ENCODE measurements around the gene PLCB1.

GRCh38 chr20:8578161-8578865 lies 446.2 kb downstream of the PLCB1 start:
- TF ChIP-seq, protein P1, sequence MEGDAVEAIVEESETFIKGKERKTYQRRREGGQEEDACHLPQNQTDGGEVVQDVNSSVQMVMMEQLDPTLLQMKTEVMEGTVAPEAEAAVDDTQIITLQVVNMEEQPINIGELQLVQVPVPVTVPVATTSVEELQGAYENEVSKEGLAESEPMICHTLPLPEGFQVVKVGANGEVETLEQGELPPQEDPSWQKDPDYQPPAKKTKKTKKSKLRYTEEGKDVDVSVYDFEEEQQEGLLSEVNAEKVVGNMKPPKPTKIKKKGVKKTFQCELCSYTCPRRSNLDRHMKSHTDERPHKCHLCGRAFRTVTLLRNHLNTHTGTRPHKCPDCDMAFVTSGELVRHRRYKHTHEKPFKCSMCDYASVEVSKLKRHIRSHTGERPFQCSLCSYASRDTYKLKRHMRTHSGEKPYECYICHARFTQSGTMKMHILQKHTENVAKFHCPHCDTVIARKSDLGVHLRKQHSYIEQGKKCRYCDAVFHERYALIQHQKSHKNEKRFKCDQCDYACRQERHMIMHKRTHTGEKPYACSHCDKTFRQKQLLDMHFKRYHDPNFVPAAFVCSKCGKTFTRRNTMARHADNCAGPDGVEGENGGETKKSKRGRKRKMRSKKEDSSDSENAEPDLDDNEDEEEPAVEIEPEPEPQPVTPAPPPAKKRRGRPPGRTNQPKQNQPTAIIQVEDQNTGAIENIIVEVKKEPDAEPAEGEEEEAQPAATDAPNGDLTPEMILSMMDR (conservative IDR thresholded peaks at IDR 0.05; ENCODE audit: low read depth, low read length), result no peak
- TF ChIP-seq EZH2phosphoT487 (IDR thresholded peaks at IDR 0.05; ENCODE audit: borderline replicate concordance, low read length), result no peak
- TF ChIP-seq EZH2 (IDR thresholded peaks at IDR 0.05; ENCODE audit: low read length, unreplicated experiment), result no peak

Measured in PC-3 (cell line).